NCI-H226 (cell line): Measurements from ENCODE around the gene FRMD4B.
"Not testable (repeated sequence)": the region's sequence is repeated elsewhere in the genome, so short reads cannot be mapped to it uniquely, and the experiment has no call there.

ENCODE experiments used
- DNase-seq: peaks from one replicate; pipeline ENCODE4 v3.0.0-alpha.2; 2015

The FRMD4B gene

GRCh38 chr3:69282181-69282580 lies 103.7 kb downstream of the FRMD4B start:
- peak; percentile 16 for DNase-seq

GRCh38 chr3:69277403-69277802 lies 108.5 kb downstream of the FRMD4B start:
- DNase-seq = not testable (repeated sequence)

- DNase-seq = no peak
These were observed 109.0 kb downstream of the FRMD4B start for GRCh38 chr3:69276884-69277283.

GRCh38 chr3:69276191-69276590 lies 109.7 kb downstream of the FRMD4B start:
- not testable (repeated sequence) for DNase-seq

- peak; percentile 89 for DNase-seq
These were observed 112.0 kb downstream of the FRMD4B start for GRCh38 chr3:69273896-69274295.

- no peak for DNase-seq
These were observed 113.3 kb downstream of the FRMD4B start for GRCh38 chr3:69272556-69272955.

GRCh38 chr3:69271098-69271497 lies 114.8 kb downstream of the FRMD4B start:
- DNase-seq = no peak

- DNase-seq = no peak
These were observed 119.3 kb downstream of the FRMD4B start for GRCh38 chr3:69266585-69266984.

GRCh38 chr3:69266071-69266470 lies 119.8 kb downstream of the FRMD4B start:
- not testable (repeated sequence) for DNase-seq

GRCh38 chr3:69260843-69261405 lies 125.0 kb downstream of the FRMD4B start:
- not testable (repeated sequence) for DNase-seq

- DNase-seq = no peak
These were observed 125.6 kb downstream of the FRMD4B start for GRCh38 chr3:69260216-69260787.

GRCh38 chr3:69259125-69259524 lies 126.8 kb downstream of the FRMD4B start:
- no peak for DNase-seq

- DNase-seq = no peak
These were observed 130.0 kb downstream of the FRMD4B start for GRCh38 chr3:69255928-69256327.

- DNase-seq = no peak
These were observed 131.5 kb downstream of the FRMD4B start for GRCh38 chr3:69254351-69254750.

- DNase-seq = no peak
These were observed 133.3 kb downstream of the FRMD4B start for GRCh38 chr3:69252631-69253030.

- DNase-seq = no peak
These were observed 133.7 kb downstream of the FRMD4B start for GRCh38 chr3:69252141-69252540.

GRCh38 chr3:69251078-69251805 lies 134.6 kb downstream of the FRMD4B start:
- DNase-seq = peak; percentile 3

GRCh38 chr3:69250014-69250413 lies 135.9 kb downstream of the FRMD4B start:
- no peak for DNase-seq

- no peak for DNase-seq
These were observed 136.9 kb downstream of the FRMD4B start for GRCh38 chr3:69249001-69249400.

GRCh38 chr3:69248436-69248835 lies 137.5 kb downstream of the FRMD4B start:
- DNase-seq = no peak

- no peak for DNase-seq
These were observed 139.3 kb downstream of the FRMD4B start for GRCh38 chr3:69246612-69247011.

- no peak for DNase-seq
These were observed 141.8 kb downstream of the FRMD4B start for GRCh38 chr3:69244039-69244438.

- no peak for DNase-seq
These were observed 144.1 kb downstream of the FRMD4B start for GRCh38 chr3:69241769-69242168.
